Fibroblast of pulmonary artery (primary cell): Measurements from ENCODE around the gene MFAP2.

ENCODE experiments used
- DNase-seq: peaks from one replicate; pipeline ENCODE4 v3.0.0-alpha.2; 2010; ENCODE audit warnings: low read depth
- H3K4me3 ChIP-seq: replicated peaks from 2 replicates; pipeline ENCODE4 v1.5.1; 2011; ENCODE audit warnings: low read depth, mild to moderate bottlenecking, control low read depth, low read length, moderate library complexity
- CTCF ChIP-seq: IDR thresholded peaks from 2 replicates; pipeline ENCODE4 v1.5.1; 2011; ENCODE audit warnings: mild to moderate bottlenecking, control low read depth, low read length, inconsistent platforms; ENCODE audit errors: missing control alignments

The MFAP2 gene

DNA sequence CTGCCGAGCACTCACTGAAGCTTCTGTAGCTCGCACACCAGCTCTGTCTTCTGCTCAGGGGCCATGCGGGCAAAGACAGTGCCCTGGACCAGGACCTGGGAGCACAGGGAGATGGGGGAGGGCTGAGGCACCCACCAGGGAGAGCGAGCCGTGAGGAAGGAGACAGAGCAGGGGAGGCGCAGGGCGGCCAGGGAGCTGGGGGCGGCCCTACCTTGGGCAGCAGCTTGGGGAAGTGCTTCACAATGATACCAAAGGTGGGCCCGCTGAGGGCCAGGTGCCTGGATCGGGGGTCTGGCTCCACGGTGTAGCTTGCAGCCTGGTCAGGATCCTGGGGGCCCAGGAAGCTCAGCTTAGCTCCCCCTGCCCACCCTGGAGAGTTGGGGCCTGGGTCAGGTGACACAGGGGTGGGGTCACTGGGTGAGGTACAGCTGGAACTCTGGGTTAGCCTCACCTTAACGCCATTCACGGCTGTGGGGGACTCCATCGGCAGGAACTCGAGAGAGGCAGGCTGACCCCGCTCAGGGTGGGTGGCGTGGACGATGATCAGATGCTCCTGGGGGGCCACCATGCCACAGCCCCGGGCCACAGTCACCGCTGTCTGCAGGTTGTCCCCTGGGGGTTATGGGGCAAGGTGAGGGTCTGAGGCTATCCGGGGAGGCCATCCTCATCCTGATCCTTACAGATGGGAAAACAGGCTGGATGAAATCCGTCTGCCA lies 9.4 kb upstream of the MFAP2 start:
- DNase-seq = no peak
- TF ChIP-seq CTCF = no peak

DNA sequence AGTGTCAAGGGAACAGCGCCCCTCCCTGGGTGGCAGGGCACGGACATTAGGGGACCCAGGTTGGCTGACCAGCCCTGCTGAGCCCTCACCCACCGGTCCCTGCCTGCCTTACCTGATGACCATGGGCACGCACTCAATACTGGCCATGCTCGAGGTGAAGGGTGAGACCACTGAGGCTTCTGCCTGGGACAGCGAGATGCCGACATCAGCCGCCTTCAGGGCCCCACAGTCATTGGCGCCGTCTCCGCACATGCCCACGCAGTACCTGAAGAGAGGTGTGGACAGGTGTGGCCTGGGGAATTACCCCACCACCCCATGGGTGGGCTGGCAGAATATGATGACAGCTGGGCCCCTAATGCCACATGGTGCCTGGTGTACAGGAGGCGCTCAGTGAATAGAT lies 7.8 kb upstream of the MFAP2 start:
- H3K4me3 ChIP-seq = no peak overlapping the region
- no peak for TF ChIP-seq CTCF

More for the DNA sequence above, 9.4 kb upstream of the MFAP2 start:
- no peak overlapping the region for H3K4me3 ChIP-seq

DNA sequence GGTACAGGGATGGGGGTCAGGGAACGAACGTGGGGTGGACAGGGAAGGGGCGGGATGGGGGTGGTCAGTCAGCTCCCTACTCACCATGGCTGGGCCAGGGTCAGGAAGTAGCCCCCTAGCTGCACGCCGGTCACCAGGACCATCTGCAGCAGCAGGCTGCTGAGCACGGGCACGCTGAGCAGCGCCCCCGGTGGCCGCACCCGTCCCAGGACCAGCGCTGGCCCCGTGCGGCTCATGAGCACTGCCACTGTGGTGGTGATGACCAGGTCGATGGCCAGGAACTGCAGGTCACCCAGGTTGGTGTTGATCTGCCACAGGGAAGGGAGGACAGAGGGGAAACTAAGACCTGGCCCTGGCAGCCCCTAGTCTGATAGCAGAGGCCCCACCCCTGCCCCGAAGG lies 6.5 kb upstream of the MFAP2 start:
- DNase-seq = no peak
- TF ChIP-seq CTCF = peak; percentile 40
- no peak overlapping the region for H3K4me3 ChIP-seq

More for the DNA sequence above, 7.8 kb upstream of the MFAP2 start:
- no peak for DNase-seq

- no peak for TF ChIP-seq CTCF
- no peak for DNase-seq
- no peak overlapping the region for H3K4me3 ChIP-seq
Observed at GRCh38 chr1:16986560-16986959, 6.1 kb upstream of the MFAP2 start.

GRCh38 chr1:16986113-16986512 lies 5.7 kb upstream of the MFAP2 start:
- TF ChIP-seq CTCF = no peak
- H3K4me3 ChIP-seq = no peak overlapping the region
- no peak for DNase-seq

DNA sequence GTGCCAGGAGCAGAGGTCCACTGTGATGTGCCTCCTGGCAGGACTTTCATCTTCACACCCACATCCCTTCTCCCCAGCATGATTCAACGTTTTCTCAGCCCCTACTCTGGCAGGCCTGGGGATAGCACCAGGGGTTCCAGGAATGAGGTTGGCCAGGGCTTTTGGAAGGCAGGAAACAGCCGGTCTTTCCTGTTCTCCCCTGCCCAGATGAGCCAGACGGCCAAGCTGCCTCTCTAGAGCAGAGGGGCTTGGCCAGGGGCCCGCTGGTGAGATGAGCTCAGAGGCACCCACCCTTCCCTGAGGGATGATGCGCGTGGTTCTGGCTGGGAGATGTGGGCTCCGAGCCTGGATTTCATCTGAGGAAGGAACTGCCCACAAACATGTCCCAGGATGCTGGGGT lies 4.3 kb upstream of the MFAP2 start:
- no peak overlapping the region for H3K4me3 ChIP-seq
- TF ChIP-seq CTCF = no peak
- DNase-seq = peak; percentile 96

- no peak overlapping the region for H3K4me3 ChIP-seq
- no peak for TF ChIP-seq CTCF
- DNase-seq = no peak
Observed at GRCh38 chr1:16983649-16984048, 3.2 kb upstream of the MFAP2 start.
